NCI-H524 treated with DMSO at 0.1 percent for 48 hours (cell line): ENCODE results near the gene SERPINB13.
"Not testable (repeated sequence)": the region's sequence is repeated elsewhere in the genome, so short reads cannot be mapped to it uniquely, and the experiment has no call there.

Experiments
- DNase-seq: peaks from one replicate; lab custom pipeline; 2025; lab: John Stamatoyannopoulos, UW

The SERPINB13 gene

DNA sequence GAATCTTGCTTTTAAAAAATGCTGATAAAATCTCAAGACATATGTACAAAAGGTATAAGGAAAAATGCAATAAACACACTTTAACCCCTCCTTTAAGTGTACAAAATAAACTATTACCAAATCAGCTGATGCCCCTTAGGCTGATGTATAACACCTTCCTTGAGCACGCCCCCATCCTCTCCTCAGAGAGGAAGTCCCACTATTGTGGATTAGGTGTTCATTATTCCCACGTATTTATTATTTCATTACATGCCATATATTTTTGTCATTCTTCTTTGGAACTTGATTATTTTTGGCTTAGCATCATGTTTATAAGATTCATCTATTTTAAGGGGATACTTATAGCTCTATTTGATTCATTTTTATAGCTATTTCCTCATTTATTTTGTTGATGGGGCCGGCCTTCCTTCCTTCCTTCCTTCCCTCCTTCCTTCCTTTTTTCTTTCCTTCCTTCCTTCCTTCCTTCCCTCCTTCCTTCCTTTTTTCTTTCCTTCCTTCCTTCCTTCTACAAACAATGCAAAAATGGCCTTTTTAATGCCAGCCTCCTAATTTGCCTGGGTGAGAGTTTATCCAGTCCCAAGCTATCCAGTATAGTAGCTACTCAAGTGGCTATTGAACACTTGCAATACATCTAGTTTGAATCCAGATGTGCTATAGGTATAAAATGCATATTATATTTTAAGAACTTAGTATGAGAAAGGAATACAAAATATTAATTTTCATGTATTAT, 4.0 kb downstream of the SERPINB13 start:
- DNase-seq = no peak

DNA sequence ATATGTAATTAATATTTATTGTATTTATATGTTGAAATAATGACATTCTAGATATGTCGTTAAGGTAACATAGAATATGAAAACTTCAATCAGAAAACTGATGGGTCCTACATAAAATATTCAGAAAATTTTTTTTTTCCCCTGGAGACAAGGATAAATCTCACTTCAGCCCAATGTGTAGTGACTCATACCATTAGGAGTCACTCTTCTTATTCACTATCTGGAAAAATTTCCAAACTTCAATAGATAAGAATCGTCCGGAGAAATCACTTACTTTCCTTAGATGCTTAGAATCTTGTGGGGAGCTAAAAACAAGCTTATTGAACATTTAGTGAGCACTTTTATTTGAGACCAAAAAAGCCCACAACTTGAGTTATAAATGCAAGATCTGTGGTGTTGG, 4.6 kb downstream of the SERPINB13 start:
- DNase-seq = no peak

DNA sequence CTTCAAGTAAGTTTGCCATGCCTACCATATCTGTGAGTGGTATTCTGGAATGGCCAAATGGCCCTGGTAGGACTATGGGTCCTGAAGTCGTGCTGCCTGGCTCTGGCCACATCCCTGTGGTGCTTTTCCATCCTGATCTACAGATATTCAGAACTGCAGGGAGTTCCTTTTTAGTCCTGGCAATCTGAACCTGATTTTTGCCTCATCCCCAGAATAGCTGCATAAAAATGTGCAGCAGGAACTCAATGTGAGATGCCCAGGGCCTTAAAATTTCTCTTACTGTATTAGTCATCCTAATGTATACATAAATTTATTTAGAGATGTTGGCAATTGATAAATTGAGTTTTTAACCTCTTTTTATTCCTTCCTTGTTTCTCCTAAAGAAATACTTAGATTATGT, 5.3 kb downstream of the SERPINB13 start:
- DNase-seq = no peak

DNA sequence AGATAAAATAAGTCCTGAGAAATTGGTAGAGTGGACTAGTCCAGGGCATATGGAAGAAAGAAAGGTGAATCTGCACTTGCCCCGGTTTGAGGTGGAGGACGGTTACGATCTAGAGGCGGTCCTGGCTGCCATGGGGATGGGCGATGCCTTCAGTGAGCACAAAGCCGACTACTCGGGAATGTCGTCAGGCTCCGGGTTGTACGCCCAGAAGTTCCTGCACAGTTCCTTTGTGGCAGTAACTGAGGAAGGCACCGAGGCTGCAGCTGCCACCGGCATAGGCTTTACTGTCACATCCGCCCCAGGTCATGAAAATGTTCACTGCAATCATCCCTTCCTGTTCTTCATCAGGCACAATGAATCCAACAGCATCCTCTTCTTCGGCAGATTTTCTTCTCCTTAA, 9.8 kb downstream of the SERPINB13 start:
- no peak for DNase-seq

DNA sequence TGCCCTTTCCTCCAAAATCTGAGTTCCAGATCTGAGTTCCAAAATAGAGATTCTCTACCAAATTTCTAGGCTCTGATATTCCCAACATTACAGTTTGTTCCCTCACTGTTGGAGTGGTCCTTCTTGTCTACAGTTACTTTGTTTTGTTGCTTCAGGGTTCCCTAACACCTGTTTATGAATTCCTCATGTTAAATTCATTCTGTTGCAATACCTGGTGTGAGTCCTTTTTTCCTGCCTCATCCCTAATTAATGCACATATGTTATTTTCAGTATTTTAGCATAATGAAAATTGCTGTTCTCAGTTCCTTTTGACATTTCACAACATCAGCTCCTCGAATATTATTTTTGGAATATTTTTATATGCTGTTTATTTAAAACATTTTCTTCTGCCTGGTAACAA, 16.2 kb downstream of the SERPINB13 start:
- DNase-seq = no peak

DNA sequence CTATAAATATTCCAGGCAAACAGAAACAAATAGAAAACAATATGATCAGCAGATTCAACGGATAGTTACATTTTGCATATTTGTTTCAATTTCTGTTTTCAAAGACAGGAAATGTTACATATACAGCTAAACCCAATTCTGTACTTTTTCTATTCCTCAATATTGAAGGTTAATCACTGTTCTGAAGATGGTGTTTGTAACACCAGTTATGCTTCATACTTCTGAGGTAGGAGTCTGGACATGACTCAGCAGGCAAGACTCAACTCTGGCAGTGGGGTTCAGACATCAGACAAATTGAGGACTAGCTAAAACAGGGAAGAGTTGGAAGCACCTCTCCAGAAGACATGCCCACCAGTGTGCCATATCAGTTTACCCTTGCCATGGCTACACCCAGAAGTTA, 16.6 kb downstream of the SERPINB13 start:
- no peak for DNase-seq

DNA sequence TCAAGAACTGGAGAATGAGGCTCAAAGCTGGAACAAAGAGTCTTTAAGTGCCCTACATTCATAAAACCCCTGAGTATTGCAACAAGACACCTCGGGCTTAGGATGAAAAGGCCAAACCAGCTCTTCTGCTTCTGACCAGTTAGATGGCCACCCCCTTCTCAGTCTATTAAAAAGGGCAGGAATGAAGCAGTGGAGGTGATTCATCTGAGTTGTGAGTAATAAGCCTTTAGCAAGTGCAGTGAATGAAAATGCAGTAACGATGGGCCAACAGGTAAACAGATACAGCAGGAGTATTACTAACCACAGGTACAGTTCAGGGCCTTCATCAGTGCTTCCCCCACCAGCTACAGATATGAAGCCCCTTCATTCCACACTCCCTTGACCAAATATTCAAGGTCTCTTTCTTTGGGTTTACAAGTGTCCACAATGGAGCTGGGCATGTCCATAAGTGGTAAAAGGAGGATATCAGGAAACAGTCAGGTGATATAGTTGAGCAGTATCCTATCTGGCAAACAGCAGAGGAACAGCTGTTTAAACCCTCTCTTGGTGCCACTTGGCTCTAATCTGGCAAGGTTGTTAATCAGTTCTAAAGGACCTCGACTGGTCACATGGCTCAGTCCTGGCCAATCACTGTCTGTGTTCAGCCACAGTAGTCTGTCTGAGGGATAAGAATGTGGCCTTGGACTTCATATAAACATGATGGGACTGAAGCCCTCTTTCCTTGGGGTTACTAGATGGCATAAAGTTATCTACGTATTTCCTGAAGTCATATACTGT, 17.8 kb downstream of the SERPINB13 start:
- DNase-seq = peak; percentile 77

DNA sequence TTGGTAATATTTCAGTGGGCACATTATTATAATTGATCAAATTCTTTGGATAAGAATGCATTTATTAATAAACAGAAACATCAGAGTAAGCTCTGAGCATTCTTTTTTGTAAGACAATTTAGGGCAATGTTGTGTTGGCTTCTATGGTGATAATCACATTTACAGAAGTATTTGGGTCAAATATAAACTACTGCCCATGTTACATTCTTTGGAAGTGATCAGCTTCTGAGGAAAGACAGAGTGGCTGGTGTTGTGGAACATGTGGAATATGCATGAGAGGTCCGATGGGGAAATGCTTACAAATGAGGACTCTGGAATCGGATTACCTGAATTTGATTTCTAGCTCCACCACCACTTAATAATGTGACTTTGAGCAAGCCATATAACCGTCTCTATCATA, 19.4 kb downstream of the SERPINB13 start:
- DNase-seq = no peak

DNA sequence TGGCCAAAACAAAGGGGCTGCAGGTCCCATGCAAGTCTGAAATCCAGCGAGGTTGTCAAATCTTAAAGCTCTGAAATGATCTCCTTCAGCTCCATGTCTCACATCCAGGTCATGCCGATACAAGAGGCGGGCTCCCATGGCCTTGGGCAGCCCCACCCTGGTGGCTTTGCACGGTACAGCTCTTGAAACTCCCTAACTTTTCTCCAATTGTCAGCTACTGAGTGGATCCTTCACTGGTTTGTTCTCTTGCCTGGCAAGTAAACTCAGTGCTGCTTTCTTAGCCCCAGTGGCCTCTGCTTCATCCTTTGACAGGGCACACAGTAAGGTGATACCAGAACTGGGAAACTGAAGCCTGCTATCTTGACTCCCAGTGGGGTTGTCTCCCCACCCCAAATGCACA, 26.3 kb downstream of the SERPINB13 start:
- DNase-seq = no peak

DNA sequence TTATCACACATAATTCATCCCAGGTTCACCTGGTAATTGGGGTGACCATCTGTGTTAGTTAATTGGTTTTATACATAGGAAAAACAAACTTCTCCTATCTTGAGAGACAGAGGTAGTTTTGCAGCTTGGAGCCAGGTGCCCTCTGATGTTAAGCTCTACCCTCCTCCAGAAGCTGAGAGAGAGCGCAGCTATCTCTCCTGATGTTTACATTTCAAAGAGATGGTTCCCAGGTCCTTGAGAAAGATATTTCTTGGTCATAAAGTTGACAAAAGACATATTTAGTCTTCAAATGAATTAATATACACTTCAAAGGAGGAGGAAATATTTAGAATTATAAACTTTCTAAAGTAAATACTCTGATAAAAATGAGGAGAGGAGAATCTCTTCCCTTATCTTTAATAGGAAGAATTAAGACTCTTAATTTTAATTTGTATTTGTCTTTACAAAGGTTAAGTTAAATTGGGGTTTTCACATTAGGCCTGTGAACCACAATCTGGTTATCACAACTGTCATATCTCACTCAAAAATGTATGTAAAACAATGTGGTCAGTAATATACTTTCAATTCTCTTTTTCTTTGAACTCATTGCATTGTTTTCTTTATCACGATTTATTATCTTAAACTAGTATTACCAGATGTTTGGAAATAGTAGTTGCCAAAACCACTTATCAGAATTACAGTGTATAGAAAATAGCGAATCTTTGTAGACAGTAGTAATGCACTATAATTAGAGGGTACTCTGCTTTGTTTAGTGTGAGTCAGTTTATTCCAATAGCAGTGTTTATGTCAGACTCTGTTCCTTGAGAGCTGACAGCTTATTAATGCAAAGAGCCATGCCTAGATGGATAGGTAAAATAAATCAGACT, 30.1 kb downstream of the SERPINB13 start:
- DNase-seq = no peak

DNA sequence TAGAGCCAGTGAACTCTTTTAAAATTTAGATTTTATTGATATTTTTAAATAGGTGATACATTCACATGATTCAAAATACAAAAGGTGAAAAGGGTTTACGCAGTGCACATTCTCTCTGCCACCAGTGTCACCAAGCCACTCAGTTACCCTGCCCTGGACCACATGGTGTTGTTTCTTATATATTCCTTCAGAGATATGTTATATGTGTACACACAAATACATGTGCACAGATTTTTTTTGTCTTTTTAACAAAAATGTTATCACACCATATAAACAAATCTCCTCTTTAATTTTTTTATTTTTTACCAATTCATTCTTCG, 30.7 kb downstream of the SERPINB13 start:
- no peak for DNase-seq

DNA sequence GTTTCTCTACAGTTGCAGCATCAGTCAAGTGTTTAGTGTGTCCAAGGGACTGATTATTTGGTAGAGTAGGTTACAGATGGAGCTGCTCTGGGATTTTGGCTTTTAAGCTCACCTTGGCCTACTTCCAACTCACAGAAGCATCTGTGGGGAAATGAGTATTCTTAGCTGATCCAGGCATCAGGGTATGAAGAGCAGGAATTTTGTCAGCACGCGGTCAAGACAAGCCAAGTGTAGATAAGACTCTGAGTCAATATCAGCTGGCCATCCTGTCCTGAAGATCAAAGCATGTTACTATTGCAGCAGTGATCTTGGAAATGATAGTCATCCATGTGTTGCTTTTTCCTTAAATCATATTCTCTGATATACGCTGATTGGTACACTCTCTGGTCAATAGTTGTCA, 32.5 kb downstream of the SERPINB13 start:
- DNase-seq = peak; percentile 89

DNA sequence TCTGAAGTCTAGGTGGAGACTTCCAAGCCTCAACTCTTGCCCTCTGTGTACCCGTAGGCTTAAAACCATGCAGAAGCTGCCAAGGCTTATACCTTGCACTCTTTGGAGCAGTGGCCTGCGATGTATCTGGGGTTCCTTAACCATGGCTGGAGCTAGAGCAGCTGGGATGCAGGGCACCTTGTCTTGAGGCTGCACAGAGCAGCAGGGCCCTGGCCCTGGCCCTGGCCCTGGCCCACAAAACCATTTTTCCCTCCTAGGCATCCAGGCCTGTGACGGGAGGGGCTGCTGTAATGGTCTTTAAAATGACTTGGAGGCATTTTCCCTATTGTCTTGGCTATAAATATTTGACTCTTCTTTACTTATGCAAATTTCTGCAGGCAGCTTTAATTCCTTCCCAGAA, 37.7 kb downstream of the SERPINB13 start:
- DNase-seq = no peak

DNA sequence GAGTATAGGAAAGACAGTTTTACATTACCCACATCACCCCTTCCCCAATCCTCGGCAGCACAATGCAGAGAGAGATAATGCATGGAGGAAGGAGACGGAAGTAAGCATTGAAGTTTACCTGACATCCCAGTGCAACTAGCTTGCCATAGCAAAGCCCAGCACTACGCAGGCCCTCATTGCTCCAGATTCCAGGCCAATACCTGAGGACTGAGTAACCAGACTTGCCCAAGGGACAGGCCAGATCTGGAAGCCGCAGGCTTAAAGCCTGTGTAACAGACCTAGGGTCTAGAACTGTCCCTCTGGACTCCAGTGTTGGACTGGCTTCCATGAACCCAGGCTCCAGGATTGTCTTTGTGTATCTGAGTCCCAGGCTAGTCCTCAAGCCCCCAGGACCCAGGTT, 39.3 kb downstream of the SERPINB13 start:
- DNase-seq = no peak

DNA sequence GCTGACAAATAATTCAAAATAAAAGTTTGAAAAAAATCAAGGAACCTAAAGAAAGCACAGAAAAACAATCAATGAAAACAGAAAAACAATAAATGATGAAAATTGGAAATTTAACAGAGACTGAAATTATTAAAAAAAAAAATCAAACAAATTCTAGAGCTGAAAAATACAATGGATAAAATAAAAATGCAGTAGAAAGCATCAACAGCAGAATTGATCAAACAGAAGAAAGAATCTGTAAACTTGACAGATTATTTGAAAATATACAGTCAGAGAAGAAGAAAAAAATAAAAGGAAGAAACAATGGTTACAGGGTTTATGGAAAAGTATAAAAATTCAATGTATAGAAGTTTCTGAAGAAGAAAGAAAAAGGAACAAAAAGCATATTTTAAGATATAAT, 40.7 kb downstream of the SERPINB13 start:
- DNase-seq = no peak

DNA sequence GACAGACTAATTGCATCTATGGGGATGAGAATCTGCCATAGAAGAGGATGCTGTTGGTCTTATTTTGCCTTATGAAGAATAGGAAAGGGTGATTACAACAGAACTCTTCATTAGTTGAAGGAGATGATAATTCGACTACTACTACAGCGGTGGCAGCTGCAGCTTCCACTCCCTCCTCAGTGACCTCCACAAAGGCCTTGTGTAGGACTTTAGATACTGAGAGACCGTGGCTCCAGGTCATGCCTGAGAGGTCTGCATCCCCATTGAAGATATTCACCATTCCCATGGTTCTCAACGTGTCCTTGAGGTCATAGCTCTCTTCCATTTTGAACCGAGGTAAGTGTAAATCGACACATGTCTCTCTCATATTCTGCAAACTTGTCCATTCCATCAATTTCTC, 50.6 kb downstream of the SERPINB13 start:
- DNase-seq = no peak

DNA sequence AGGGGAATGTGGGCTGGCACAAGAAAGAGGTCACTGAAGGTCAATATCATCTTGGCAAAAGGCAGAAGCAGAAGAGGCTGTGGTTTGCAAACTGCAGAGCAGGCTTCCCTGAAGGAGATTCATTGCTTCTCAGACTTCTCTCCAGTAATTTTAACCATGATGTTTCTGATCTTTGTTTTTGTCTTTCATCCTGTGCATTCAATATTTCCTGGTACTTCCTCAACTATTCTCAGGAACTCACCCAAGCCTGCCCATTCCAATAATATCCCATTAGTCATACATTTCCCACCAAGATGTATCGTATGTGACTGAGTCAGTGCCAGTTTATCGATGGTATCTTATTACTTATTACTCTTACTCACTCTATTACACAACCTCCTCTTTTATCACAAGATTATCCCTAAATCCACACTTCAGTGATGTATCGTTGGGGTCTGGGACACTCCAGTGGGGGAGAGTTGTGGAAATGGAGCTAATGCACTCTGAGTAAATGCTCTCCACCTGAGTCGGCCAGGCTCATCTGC, 54.1 kb downstream of the SERPINB13 start:
- not testable (repeated sequence) for DNase-seq

DNA sequence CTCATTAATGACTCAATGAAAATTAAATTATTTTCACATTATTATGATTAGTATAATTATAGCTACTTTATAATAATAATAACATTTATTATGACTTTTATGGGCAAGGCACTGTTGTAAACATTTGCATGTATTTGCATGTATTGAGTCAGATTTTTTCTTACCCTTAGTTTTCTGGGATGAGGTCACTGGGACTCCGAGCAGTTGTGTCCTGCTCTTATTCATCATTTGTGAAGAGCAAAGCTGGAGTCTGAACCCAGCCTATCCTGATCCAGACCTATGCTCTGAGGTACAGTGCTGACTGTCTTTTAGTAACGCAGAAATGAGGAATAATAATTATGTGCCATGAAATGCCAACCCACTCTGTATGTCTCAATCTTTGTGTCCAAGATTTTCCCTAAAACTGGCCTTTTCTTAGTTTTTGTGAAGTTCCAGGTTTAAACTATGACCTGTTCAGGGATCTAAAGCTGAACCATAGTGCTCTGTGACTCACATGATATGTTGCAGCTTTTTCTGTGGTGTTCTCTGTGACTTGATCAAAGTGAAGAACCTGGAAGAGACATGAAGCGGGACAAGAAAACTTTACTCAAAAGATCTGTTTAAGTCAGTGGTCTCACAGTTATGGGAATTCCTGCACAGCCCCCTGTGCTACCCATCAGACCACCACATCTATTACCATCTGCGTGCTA, 55.7 kb downstream of the SERPINB13 start:
- DNase-seq = not testable (repeated sequence)

DNA sequence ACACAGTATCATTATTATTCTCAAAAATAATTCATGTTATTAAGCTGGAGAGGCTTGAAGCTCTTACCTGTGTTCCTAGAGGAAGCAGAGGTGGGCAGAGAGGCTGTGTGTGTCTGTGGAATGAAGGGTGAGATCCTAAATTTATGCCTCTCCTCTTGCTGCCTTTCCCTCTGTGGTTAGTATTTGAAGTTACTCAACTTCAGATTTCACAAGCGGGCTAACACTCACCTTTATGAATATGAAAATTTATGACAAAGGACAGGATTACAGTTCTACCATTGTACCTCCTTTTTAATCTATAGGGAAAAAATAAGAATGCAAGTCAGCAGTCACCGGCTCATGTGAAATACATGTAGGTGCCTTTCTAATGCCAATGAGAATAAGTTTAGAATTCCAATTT, 57.0 kb downstream of the SERPINB13 start, which contains the start of gene SERPINB4:
TSS of gene SERPINB4 (minus strand) at position 115 of the 400 bp plus-strand sequence. CDS start 679 bp downstream, outside the sequence.
- not testable (repeated sequence) for DNase-seq

DNA sequence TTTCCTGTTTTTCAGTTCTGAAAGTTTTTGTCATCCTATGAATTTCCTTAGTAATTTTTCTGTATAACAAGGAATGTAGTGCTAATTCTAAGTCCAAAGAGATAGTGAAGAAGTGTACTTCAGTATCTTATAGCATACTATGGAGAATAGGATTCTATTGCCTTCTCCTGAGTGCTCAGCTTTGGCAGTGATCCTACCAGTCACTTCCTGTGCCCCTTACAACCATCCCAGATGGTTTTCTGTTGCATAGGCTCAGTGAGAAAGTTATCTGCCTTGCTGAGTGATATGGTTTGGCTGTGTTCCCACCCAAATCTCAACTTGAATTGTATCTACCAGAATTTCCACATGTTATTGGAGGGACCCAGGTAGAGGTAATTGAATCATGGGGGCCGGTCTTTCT, 57.6 kb downstream of the SERPINB13 start:
- DNase-seq = not testable (repeated sequence)

DNA sequence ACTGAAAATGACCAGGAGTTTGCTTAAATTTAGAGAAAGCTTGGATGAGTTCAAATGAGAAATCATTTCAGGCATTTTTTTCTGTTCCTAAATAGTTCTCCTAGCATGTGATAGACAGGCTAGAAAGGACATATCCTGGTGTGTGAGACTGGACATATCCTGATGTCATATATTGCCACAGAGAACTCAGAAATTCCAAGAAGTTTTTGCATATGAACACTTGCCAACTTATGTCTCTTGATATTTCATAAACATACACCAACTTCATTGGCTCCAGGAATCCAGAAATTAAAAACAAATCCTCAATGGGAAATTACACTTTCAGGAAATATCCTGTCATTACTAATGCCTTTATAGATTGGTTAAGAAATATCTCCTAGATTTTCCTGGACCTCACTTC, 59.8 kb downstream of the SERPINB13 start:
- DNase-seq = no peak

DNA sequence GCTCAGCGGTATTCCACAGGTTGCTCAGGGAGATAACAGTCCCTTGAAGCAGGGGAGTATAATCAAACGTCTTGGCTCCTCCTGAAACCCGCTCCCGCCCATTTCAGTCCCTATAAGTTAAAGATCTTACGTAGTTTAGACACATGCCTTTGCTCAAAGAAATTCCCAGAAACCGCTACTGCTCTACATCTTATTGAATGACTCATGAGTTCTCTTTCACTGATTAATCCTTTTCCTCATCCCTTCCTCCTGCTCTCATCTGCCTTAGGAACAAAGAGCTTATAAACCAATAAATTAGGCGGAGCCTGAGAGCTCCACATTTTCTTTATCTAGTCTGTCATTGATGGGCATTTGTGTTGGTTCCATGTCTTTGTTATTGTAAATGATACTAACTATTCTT, 61.1 kb downstream of the SERPINB13 start:
- no peak for DNase-seq
